NCI-H460 (cell line): ENCODE measurements around the gene EEFSEC. TPM values are rescaled to one million over a fixed set of nuclear protein-coding genes. Genes with fewer than 3 reads are reported as not detected.

Experiments used
- DNase-seq: peaks from one replicate; pipeline ENCODE4 v3.0.0-alpha.2; 2016; ENCODE audit warnings: low read depth; ENCODE audit errors: extremely low read depth
- total RNA-seq: library from RNA; depleted of rRNA; stranded (reverse); fragments of >200 nt; shearing (Covaris generic); gene quantifications from 2 replicates; pipeline ENCODE4 v1.2.3, GENCODE V29; 2014

EEFSEC gene
- total RNA-seq, 1 experiment from 2014 or later: 6.2 TPM

- no peak for DNase-seq
These were observed 227.4 kb downstream of the EEFSEC start for GRCh38 chr3:128380719-128381118.

- DNase-seq: no peak
These were observed 228.3 kb downstream of the EEFSEC start for GRCh38 chr3:128381609-128382008.

- DNase-seq: no peak
These were observed 229.0 kb downstream of the EEFSEC start for GRCh38 chr3:128382221-128382807.

GRCh38 chr3:128383316-128384235, 230.3 kb downstream of the EEFSEC start:
- peak; percentile 22 for DNase-seq

- DNase-seq: no peak
These were observed 232.0 kb downstream of the EEFSEC start for GRCh38 chr3:128385080-128385832.

GRCh38 chr3:128388932-128389331, 235.7 kb downstream of the EEFSEC start:
- DNase-seq: no peak

GRCh38 chr3:128390867-128391266, 237.6 kb downstream of the EEFSEC start:
- no peak for DNase-seq

GRCh38 chr3:128392021-128392420, 238.7 kb downstream of the EEFSEC start:
- no peak for DNase-seq

GRCh38 chr3:128392818-128393544, 239.7 kb downstream of the EEFSEC start:
- DNase-seq: no peak

GRCh38 chr3:128394033-128394432, 240.8 kb downstream of the EEFSEC start:
- DNase-seq: no peak

GRCh38 chr3:128395046-128395445, 241.8 kb downstream of the EEFSEC start:
- no peak for DNase-seq

GRCh38 chr3:128395500-128396162, 242.3 kb downstream of the EEFSEC start:
- DNase-seq: no peak

- DNase-seq: no peak
These were observed 244.2 kb downstream of the EEFSEC start for GRCh38 chr3:128397484-128397883.

GRCh38 chr3:128398586-128398985, 245.3 kb downstream of the EEFSEC start:
- DNase-seq: no peak

GRCh38 chr3:128399221-128399915, 246.1 kb downstream of the EEFSEC start:
- no peak for DNase-seq

- DNase-seq: no peak
These were observed 247.4 kb downstream of the EEFSEC start for GRCh38 chr3:128400671-128401070.

GRCh38 chr3:128402319-128402718, 249.0 kb downstream of the EEFSEC start:
- DNase-seq: no peak

- no peak for DNase-seq
These were observed 249.7 kb downstream of the EEFSEC start for GRCh38 chr3:128402998-128403397.

GRCh38 chr3:128404276-128405068, 251.2 kb downstream of the EEFSEC start:
- no peak for DNase-seq
